HG03175 (cell line): ENCODE data around the gene ALG2.

ENCODE experiments used
- ATAC-seq: cut with Tn5 transposase; IDR thresholded peaks from one replicate; pipeline ENCODE4 v1.9.1; 2021; ENCODE audit warnings: mild to moderate bottlenecking, moderate library complexity; ENCODE audit not compliant: unreplicated experiment

Gene ALG2

DNA sequence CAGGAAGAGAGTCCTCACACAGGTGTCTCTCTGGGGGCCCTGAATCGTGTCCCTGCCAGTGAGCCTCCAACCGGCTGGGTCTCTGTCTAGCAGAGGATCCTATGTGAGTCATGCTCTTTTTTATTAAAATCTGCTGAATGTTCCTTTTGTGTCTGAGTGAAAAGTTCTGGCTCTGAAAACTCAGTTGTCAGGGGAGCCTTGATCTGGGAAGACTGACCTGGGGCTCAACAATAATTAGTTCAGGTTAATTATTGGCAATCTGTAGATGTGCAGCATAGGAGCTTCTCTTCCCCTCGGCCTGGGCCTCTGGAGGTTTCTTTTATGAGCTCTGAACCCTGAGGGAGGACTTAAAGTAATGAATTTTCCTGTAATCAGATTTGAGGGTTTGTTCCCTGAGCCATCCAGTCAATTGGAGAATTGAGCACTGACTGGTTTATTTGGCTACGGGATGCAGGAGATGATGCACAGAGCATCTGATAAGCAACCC is 45.2 kb downstream of the ALG2 start:
- ATAC-seq = no peak

DNA sequence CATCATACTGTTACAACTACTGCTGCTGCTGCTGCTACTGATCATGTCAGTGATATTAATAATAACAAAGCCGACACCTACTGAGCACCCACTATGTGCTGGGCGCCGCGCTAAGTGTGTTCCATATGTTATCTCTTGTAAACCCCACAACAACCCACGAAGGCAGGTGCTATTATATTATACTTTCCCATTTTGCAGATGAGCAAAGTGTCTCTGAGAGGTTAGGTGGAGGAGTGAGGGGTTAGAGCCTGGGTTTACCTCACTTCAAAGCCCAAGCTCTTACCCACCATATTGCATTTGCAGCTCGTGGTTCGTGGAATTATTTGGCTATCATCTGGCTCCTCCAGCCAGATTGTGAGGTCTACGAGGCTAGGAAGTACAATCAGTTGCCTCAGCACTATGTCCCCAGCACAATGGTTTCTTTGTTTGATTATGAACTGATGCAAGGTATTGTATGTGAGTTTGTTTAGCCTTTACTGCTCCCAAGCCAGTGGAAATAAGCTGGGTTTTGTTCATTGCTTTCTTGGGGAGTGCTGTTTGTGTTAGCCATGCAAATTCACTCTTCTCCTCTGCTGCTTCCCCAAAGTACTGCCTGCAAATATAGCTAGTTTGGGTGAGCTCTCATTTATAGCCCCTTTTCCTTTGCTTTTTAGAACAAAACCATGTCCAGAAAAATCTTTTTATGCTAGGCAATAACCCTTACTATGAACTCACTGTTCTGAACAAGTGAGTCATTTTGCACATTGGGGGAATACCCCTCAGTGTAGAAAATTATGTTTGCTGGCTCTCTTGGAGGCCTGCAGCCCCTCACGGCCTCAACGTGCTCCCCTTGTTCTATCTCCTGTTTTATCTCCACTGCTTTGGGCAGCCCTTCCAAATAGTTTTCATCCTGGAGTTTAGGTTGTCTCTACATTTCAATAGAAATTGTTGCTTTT is 47.9 kb downstream of the ALG2 start:
- ATAC-seq = no peak

DNA sequence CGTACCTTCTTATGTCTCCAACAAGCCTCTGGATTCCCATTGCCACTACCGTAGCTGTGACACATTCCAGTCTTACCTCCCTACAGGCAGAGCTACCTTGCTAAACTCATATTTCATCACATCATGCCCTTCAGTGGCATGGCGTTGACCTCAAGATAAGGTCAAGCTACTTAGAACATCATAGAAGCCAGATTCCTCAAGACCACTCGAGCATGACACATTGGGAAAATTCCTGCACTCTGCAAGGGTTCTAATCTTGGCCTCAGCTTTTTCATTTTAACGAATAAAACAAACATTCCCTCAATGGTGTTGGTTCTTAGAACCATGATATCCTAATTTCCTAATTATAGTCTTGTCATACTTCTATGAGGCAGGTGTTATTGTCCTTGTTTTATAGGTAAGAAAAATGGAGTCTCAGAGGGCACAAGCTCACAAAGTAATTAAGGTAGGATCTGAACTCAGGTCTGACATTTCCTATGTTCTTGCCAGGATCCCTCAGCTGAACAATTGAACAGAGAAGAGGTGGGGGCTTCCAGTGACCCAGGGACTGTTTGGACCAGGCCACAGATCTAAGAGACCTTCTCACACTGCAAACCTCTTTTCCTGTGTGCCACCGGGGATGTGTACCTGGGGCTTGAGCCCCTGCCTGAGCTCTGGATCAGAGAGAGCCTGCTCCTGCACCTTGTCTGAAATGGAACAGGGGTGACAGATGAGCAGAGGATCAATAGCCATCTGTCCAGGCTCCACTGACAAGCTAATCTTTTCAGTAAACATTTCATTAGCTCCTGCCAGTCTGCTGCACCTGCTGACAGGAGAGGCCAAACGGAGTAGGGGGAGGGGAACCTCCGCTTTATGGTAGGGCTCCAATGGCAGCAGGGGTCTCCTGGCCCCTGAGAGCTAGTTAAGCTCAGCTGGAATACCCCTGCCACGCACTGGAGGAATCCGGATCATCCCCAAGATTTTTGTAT is 49.3 kb downstream of the ALG2 start:
- no peak for ATAC-seq

DNA sequence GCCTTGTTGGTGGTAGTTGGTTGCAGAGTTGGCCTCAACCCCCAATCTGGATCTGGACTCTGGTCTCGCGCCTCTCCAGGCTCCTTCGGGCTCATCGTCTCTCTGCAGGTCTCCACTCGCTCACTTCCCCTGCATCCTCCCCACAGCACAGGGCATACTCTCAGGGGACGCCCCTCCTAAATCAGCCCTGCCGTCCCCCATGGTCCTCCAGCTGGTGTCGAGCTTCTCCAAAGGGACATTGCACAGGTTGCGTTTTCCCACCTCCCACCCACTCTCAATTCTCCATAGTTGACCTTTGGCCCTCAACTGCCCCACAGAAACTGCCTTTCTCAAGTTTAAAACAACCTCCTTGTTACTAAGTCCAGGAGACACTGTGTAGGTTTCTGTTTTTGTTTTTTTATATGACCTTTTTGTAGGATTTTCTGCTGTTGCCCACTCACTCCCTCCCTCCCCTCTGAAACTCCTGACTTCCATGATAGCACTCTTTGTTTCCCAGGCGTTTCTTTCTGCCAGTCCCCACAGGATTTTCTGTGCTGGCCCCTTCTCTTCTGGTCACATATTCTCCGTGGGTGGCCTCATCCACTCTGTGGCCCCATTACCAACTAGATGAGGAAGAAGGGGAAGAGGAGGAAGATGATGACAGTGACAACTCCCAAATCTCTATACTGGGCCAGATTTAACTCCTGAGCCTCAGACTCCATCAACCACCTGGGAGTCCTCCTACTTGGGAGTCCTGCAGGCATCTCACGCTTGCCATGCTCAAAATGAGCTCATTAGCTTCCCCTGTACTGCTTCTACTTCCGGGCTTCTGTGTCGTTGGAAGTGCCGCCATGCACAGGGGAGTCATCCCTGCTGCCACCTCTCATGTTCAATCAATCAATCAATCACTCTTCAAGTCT is 50.3 kb downstream of the ALG2 start:
- ATAC-seq = no peak

DNA sequence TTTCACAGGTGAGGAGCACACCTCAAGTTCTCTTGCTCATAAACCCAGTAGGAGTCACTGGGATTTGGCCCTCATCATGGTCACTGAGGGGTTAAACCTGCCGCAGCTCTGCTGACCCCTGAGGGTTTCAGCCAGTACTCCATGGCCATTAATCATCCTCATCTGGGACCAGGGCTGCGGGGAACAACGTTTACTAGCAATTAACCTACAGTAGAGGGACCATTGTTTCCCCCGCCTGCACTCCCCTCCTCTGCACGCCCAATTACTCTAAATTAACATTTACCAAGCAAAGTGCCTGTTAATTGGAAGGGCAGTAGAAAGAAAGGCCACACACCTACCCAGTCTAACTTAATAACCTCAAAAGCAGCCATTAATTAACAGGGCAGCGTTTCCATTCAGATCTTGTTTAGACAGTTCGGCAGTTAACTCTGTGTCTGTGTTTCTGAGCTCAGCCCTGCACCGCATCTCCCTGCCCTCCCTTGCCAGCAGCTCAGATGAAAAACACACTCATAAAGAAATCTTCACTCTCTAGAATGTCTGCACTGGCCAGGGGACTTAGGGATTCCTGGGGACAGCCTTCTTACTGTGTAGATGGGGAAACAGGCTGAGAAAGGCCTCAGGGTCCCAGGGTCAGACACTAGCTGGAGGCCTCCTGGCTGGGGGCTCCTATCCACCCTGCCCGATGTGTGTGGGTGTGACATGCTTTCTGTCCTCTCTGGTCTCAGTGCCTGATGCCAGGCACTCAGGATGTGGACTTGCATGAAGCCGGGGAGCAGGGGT is 51.6 kb downstream of the ALG2 start:
- no peak for ATAC-seq

DNA sequence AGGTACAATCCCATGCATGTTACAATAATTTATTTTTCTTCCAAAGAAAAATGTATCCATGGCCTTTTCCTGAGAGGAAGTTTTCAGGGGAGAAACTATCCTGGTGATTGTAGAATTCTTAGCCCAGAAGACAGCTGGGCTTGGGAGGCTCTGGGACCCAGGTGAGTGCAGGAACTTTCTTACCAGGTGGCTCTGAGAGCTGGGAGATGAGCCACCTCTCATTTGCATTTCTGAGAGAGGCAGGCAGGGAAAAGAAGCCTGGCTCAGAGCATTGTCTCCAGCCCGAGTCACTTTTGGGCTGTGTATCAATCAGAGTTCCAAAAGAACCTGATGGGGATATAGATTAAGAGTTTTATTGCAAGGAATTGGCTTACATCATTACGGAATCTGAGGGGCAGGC is 52.7 kb downstream of the ALG2 start:
- ATAC-seq = no peak

DNA sequence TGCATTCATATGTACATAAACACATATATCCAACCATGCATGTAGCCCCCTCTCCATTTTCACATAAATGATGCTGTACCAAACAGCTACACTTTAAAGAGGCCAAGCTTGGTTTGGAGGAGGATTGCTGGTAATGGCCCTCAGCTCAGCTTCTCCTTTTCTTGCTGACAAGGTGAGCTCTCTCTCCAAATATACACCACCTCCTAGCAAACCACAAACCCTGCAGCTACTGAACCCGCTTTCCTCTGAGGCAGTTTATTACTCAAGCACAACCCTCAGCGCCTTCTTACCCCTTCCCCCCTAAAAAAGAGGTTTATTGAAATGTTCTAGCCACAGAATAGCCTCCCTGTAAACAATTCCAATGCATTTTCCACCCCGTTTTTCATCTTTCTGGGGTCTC is 54.0 kb downstream of the ALG2 start:
- no peak for ATAC-seq

DNA sequence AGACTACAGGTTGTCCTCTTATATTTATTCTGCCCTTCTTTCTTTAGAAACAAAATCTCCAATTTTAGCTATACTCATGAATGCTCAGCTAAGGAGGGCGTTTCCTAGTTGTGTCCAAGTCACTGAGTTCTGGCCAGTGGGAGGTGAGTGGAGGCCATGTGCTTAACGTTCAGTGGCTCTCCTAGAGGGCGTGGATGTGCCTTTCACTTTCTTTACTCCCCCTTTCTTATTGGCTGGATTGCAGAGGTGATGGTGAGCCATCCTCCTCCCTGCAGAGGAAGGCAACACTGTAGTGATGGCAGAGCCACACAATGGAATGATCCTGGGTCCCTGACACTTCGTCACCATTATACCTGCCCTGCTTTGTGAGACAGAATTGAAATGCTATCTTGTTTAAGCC is 54.6 kb downstream of the ALG2 start:
- ATAC-seq = no peak
